HCT116 (cell line): ENCODE data around the gene CHSY1.

Experiments used
- CTCF ChIP-seq, 3 experiments: fragments of 200-600 bp in 1 of 3; sonication (generic) in 1 of 3; IDR thresholded peaks in 2 of 3; conservative IDR thresholded peaks in 1 of 3; 2 replicates each; pipeline ENCODE4 v1.5.1; 2012 to 2017; ENCODE audit warnings: low read depth in 2 of 3, low read length in 2 of 3, antibody characterized with exemption in 1 of 3, borderline replicate concordance in 1 of 3, control low read depth in 1 of 3, mild to moderate bottlenecking in 1 of 3, mixed read lengths in 1 of 3, mixed run types in 1 of 3, moderate library complexity in 1 of 3; ENCODE audit not compliant: insufficient read depth in 1 of 3
- EZH2phosphoT487 ChIP-seq: fragments of 200-600 bp; IDR thresholded peaks from 2 replicates; pipeline ENCODE4 v1.6.1; 2018; ENCODE audit warnings: antibody characterized with exemption, borderline replicate concordance
- JUND ChIP-seq: IDR thresholded peaks from 2 replicates; pipeline ENCODE4 v1.6.1; 2012
- TF ChIP-seq, protein P1 (sequence below): IDR thresholded peaks from 2 replicates; pipeline ENCODE4 v1.6.1; 2012; ENCODE audit warnings: low read depth

DNA sequence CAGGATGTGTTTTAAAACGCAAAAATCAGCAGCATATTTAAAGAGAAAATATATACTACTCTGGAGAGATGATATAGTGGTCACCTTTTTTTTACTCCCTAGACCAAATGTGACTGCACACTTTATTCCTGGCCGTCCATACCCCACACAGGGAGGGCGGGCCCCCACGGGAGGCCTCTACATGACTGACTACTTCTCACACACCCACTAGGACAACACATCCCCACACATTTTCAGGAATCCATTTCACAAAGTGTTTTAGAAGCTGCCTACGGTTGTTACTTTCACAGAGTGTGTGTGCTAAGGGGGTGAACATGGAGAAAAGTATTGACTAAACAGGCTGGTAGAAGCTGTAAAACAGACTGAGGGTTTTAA, 67.9 kb downstream of the CHSY1 start:
- TF ChIP-seq CTCF (IDR thresholded peaks at IDR 0.05 in 2 of 3, conservative IDR thresholded peaks at IDR 0.05 in 1 of 3; ENCODE audit: borderline replicate concordance in 1 of 3, insufficient read depth in 1 of 3, low read depth in 2 of 3, low read length in 2 of 3), result no peak
- no peak for TF ChIP-seq JUND
- TF ChIP-seq, protein P1, sequence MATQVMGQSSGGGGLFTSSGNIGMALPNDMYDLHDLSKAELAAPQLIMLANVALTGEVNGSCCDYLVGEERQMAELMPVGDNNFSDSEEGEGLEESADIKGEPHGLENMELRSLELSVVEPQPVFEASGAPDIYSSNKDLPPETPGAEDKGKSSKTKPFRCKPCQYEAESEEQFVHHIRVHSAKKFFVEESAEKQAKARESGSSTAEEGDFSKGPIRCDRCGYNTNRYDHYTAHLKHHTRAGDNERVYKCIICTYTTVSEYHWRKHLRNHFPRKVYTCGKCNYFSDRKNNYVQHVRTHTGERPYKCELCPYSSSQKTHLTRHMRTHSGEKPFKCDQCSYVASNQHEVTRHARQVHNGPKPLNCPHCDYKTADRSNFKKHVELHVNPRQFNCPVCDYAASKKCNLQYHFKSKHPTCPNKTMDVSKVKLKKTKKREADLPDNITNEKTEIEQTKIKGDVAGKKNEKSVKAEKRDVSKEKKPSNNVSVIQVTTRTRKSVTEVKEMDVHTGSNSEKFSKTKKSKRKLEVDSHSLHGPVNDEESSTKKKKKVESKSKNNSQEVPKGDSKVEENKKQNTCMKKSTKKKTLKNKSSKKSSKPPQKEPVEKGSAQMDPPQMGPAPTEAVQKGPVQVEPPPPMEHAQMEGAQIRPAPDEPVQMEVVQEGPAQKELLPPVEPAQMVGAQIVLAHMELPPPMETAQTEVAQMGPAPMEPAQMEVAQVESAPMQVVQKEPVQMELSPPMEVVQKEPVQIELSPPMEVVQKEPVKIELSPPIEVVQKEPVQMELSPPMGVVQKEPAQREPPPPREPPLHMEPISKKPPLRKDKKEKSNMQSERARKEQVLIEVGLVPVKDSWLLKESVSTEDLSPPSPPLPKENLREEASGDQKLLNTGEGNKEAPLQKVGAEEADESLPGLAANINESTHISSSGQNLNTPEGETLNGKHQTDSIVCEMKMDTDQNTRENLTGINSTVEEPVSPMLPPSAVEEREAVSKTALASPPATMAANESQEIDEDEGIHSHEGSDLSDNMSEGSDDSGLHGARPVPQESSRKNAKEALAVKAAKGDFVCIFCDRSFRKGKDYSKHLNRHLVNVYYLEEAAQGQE, result no peak
- no peak for TF ChIP-seq EZH2phosphoT487
